Measurements from ENCODE around the gene TACC2. TPM values are rescaled to one million over a fixed set of nuclear protein-coding genes. Genes with fewer than 3 reads are reported as not detected.

TACC2 gene
- total RNA-seq, 2 experiments from 2014 or later = not detected

DNA sequence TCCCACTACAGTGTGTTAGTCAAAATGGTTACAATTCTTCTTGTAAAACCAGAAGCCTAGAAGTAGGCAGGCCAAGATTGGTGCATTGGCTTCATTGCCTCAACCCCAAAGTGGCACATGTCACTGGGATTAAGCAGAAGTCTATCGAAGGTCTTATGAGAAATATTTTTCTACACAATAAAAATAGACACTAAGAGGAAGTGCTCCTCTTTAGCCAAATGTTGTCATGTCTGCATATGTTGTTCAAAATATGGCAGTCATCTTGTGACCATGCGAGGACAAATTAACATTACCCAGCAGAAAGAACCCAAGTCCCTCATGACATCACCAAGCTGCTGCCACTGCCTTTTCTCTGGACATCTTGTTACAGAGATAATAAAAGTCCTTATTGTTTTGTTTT is 7.6 kb upstream of the TACC2 start:
- peaks cover 6% of the 10 kb centered on the region for H3K27me3 Mint-ChIP-seq
- peaks cover 17 to 26% of the 10 kb centered on the region in 2 experiments for H3K9me3 ChIP-seq (ENCODE audit: control insufficient read depth in 1 of 2, insufficient read depth in 1 of 2, low read length in 2 of 2)
- no peak for ATAC-seq (ENCODE audit: poor library complexity)
- peaks cover 7% of the 10 kb centered on the region for H3K9me3 Mint-ChIP-seq
- peaks cover 0 to 6% of the 10 kb centered on the region in 2 experiments for H3K27me3 ChIP-seq (ENCODE audit: control insufficient read depth in 1 of 2, insufficient read depth in 2 of 2, low read length in 2 of 2)
- no peak overlapping the region for H3K27ac Mint-ChIP-seq
- H3K4me3 ChIP-seq (ENCODE audit: low read length) = no peak overlapping the region
- H3K4me3 Mint-ChIP-seq = no peak overlapping the region
- H3K36me3 ChIP-seq (ENCODE audit: insufficient read depth, low read length) = no peaks in the 10 kb centered on the region
- no peaks in the 10 kb centered on the region for H3K4me1 ChIP-seq (ENCODE audit: insufficient read depth, low read length)
- ChIA-PET CTCF (no interaction called here), POLR2A (no interaction called here)
- H3K36me3 Mint-ChIP-seq (ENCODE audit: low read depth) = peaks cover 10% of the 10 kb centered on the region
- intact Hi-C loops (cut with DNase I, micrococcal nuclease) = no loop called here
- H3K27ac ChIP-seq (ENCODE audit: low read depth in 1 of 2, low read length in 2 of 2) = no peak overlapping the region
- TF ChIP-seq, protein P1, sequence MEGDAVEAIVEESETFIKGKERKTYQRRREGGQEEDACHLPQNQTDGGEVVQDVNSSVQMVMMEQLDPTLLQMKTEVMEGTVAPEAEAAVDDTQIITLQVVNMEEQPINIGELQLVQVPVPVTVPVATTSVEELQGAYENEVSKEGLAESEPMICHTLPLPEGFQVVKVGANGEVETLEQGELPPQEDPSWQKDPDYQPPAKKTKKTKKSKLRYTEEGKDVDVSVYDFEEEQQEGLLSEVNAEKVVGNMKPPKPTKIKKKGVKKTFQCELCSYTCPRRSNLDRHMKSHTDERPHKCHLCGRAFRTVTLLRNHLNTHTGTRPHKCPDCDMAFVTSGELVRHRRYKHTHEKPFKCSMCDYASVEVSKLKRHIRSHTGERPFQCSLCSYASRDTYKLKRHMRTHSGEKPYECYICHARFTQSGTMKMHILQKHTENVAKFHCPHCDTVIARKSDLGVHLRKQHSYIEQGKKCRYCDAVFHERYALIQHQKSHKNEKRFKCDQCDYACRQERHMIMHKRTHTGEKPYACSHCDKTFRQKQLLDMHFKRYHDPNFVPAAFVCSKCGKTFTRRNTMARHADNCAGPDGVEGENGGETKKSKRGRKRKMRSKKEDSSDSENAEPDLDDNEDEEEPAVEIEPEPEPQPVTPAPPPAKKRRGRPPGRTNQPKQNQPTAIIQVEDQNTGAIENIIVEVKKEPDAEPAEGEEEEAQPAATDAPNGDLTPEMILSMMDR (IDR thresholded peaks at IDR 0.05) = no peak
- no peaks in the 10 kb centered on the region for H3K4me1 Mint-ChIP-seq (ENCODE audit: low read depth)
- no peak for DNase-seq

DNA sequence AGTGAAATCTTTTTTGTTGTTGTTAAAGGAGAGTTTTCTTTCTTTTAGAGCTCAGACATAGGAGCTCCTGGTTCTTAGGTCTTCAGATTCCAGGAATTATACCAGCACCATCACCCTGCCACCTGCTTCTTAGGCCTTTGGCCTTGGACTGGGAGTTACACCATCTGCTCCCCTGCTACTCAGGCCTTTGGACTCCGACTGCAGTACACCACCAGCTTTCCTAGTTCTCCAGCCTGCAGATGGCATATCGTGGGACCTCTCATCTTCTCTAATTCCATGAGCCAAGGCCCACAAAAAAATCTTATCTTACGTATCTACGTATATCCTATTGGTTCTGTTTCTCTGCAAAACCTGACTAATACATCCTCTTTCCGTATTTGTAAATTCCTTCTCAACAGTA is 5.1 kb upstream of the TACC2 start:
- Histone ChIP-seq H3K27ac (ENCODE audit: low read depth in 1 of 2, low read length in 2 of 2) (no peak overlapping the region), H3K36me3 (ENCODE audit: insufficient read depth, low read length) (no peaks in the 10 kb centered on the region), H3K4me1 (ENCODE audit: insufficient read depth, low read length) (no peaks in the 10 kb centered on the region), H3K27me3 (ENCODE audit: control insufficient read depth in 1 of 2, insufficient read depth in 2 of 2, low read length in 2 of 2) (peaks cover 6 to 10% of the 10 kb centered on the region in 2 experiments), H3K4me3 (ENCODE audit: low read length) (no peak overlapping the region), H3K9me3 (ENCODE audit: control insufficient read depth in 1 of 2, insufficient read depth in 1 of 2, low read length in 2 of 2) (peaks cover 17 to 22% of the 10 kb centered on the region in 2 experiments)
- POLR2A ChIA-PET = no interaction called here
- Mint-ChIP-seq H3K9me3 (peaks cover 12% of the 10 kb centered on the region), H3K4me3 (no peak overlapping the region), H3K27me3 (peaks cover 27% of the 10 kb centered on the region), H3K27ac (no peak overlapping the region), H3K36me3 (ENCODE audit: low read depth) (peaks cover 10% of the 10 kb centered on the region), H3K4me1 (ENCODE audit: low read depth) (no peaks in the 10 kb centered on the region)
- ATAC-seq (ENCODE audit: poor library complexity) (no peak), DNase-seq (no peak)
- TF ChIP-seq, protein P1 (IDR thresholded peaks at IDR 0.05) = no peak
- CTCF ChIA-PET = no interaction called here
- intact Hi-C loops (cut with DNase I, micrococcal nuclease) = no loop called here

DNA sequence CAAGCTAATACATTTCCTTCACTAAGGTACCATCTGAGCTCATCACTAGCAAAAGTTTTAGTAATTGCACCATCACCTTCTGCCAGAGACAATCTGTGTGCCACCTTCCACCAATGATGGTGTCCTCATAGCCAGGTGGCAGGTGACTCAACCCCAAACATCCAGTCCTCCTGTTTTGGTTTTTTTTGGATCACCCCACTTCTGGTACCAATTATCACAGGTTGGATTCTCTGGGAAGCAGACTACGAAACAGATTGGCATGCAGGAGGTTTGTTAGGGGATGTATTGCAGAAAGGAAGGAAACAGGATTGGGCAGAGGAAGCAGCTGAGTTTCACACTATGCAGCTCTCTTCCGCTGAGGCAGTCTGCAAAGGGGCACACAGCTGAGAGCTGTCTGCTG is 4.5 kb upstream of the TACC2 start:
- H3K36me3 ChIP-seq (ENCODE audit: insufficient read depth, low read length) = no peaks in the 10 kb centered on the region
- POLR2A ChIA-PET = no interaction called here
- CTCF ChIA-PET = no interaction called here
- H3K4me3 Mint-ChIP-seq = no peak overlapping the region
- H3K4me1 ChIP-seq (ENCODE audit: insufficient read depth, low read length) = no peaks in the 10 kb centered on the region
- no peak for ATAC-seq (ENCODE audit: poor library complexity)
- peaks cover 12% of the 10 kb centered on the region for H3K9me3 Mint-ChIP-seq
- intact Hi-C loops (cut with DNase I, micrococcal nuclease) = no loop called here
- H3K27ac Mint-ChIP-seq = no peak overlapping the region
- no peak overlapping the region for H3K27ac ChIP-seq (ENCODE audit: low read depth in 1 of 2, low read length in 2 of 2)
- H3K27me3 ChIP-seq (ENCODE audit: control insufficient read depth in 1 of 2, insufficient read depth in 2 of 2, low read length in 2 of 2) = peaks cover 10% of the 10 kb centered on the region in 2 experiments
- peaks cover 10% of the 10 kb centered on the region for H3K36me3 Mint-ChIP-seq (ENCODE audit: low read depth)
- DNase-seq = no peak
- TF ChIP-seq, protein P1 (IDR thresholded peaks at IDR 0.05) = no peak
- H3K27me3 Mint-ChIP-seq = peaks cover 33% of the 10 kb centered on the region
- no peaks in the 10 kb centered on the region for H3K4me1 Mint-ChIP-seq (ENCODE audit: low read depth)
- no peak overlapping the region for H3K4me3 ChIP-seq (ENCODE audit: low read length)
- H3K9me3 ChIP-seq (ENCODE audit: control insufficient read depth in 1 of 2, insufficient read depth in 1 of 2, low read length in 2 of 2) = peaks cover 17 to 22% of the 10 kb centered on the region in 2 experiments
